Lung microvascular endothelial cell (primary cell): ENCODE results near the gene E4F1. TPM values are rescaled to one million over a fixed set of nuclear protein-coding genes. Genes with fewer than 3 reads are reported as not detected.
A peak's percentile ranks its signal among the peaks of the same experiment; 100 is the strongest.

Experiments
- DNase-seq, 2 donors: peaks; one replicate each; pipeline versions ENCODE4 v3.0.0 to v3.0.0-alpha.2; 2010; ENCODE audit warnings: low read depth in 2 of 2
- total RNA-seq: library from RNA; depleted of rRNA; stranded (reverse); fragments of >200 nt; gene quantifications from 2 replicates; pipeline ENCODE4 v1.2.1, GENCODE V29; 2014

Gene E4F1
- total RNA-seq, 1 donor from 2014 or later = 20.8 TPM

- no peak for DNase-seq
Measured at GRCh38 chr16:2206420-2206779, 17.0 kb upstream of the E4F1 start.

- DNase-seq = no peak
Measured at GRCh38 chr16:2206780-2207433, 16.5 kb upstream of the E4F1 start.

DNA sequence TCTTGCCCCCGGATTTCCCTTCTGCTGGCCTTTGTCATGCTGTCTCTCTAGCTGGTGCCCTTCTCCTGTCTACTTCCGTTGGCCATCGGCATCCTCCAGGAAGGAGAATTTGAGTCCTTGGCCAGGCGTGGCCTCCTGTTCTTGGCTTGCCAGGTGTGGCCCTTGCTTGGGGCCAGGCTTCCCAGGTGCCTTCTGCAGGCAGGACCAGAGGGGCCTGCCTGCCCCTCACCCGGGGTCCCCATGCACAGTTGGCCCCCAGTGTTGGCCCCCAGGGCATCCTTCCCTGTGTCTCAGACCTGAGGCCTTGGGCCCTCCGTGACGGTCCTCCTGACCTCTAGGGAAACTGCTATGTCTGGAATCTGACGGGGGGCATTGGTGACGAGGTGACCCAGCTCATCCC, 15.5 kb upstream of the E4F1 start:
- no peak for DNase-seq

- DNase-seq = no peak
Measured at GRCh38 chr16:2208308-2208707, 15.1 kb upstream of the E4F1 start.

- DNase-seq = no peak
Measured at GRCh38 chr16:2208772-2209171, 14.6 kb upstream of the E4F1 start.

- no peak for DNase-seq
Measured at GRCh38 chr16:2209258-2210008, 14.0 kb upstream of the E4F1 start.

DNA sequence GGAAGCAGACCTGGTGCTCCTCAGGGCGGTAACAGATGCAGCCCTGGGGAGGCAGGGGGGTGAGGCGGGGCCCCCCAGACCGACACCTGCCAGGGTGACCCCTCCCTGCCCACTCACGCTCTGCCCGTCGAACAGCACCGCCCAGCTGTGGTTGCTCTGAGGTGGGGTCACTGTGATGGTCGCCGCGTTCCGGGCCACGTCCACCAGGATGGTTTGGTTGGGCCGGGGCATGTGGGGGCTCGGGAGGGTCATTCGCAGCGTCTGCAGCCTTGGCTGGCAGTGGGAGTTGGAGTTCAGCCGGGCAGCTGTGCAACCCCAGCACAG, 13.4 kb upstream of the E4F1 start:
- DNase-seq = no peak

DNA sequence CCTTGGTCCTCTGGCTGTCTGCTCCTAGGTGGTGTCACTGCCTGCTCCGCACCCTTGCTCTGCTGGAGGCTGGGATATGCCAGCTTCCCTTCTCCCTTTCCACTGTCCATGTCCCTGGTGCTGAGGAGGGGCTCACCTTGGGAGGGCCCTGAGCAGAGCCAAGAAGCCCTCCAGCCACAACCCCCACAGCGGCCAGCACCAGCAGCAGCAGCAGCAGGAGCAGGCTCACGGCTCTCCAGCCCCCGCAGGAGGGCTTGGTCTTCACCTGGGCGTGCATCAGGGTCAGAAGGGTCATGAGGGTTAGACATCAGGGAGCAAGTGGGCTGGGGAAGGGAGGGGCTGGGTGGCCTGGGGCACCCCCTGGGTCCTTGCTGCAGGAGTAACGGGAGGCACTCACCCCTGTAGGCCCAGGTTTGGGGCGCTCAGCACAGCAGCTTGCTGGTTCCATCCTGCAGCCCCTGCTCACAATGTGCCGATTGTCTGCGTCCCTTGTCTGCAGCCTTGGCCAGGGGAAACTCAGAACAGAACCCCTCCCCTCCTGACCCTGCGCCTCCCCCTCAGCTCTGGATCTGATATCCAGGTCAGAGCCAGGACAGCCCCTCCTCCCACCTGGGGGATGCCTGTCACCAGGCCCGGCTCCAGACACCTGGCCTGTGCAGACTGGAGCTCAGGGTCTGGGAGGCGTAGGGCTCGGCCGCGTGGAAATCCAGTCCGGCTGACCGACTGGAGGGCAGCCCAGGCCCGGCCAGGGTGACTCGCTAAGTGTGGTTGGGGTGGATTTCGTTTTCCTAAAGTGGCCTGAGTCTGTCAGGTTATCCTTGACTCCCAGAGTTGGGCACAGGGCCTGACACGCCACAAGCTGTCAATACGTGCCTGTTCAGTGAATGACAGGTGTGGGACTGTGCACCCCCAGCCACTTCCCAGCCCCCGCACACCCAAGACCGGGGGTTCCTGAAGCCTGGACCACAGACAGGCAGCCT, 12.7 kb upstream of the E4F1 start, which contains the start of gene BRICD5:
Gene BRICD5, minus strand, starts transcription at position 478 of the 980 bp plus-strand sequence. Its CDS starts 30 bp downstream, at position 448.
- DNase-seq = no peak

DNA sequence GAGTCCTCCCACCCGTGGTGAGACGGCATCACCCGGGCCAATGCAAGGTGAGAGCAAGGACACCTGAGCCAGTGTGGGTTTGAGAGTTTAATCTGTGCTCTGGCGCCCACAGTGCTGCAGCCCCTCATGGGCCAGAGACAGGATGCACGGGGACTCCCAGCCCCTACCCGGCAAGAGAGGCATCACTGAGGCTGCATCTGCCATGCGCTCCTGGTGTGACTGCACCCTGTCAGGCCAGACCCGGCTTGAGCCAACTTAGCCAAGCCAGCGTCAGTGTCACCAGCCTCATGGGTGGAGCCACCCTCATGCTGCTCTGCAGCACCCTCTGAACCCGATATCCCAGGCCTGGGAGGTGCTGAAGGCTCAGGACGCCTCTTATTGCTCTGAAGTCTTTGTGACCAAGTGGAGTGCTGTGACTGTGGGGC, 11.5 kb upstream of the E4F1 start:
- no peak for DNase-seq

GRCh38 chr16:2212362-2213324, 10.7 kb upstream of the E4F1 start:
- no peak for DNase-seq

DNA sequence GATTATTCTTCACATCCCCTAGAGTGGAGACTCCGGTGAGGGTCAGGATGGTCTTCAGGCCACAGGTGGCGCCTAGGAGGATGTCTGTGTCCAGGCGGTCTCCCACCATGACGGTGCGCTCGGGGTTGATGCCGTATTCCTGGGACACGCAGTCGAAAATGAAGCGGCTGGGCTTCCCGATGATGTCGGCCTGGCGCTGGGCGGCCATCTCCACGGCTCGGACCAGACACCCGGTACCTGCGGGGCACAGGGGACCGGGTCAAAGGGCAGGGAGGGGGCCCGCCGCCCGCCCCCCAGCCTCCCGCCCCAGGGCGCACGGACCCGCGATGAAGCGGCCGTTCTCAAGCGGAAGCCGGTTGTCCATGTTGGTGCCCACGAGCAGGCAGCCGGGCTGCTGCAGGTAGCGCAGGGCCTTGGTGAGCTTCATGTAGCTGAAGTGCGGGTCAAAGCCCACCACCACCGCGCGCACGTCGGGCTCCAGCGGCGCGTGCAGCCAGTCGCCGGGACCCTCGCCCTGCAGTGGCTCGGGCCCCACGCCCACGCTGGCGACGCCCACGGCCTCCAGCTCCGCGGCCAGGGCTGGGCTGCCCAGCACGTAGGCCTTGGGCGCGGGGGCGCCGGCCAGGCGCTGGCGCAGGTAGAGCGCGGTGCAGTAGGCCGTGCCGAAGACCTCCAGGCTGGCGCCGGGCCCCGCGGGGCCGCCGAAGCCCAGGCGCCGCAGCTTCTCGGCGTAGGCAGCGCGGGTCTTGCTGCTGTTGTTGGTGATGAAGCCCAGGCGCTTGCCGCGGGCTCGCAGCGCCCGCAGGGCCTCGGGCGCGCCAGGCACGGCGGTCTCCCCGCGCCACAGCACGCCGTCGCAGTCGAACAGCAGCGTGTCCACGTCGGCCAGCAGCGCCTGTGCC, 9.3 kb upstream of the E4F1 start:
- peak; percentile 23 to 42 for DNase-seq

- no peak for DNase-seq
Measured at GRCh38 chr16:2214719-2214968, 8.7 kb upstream of the E4F1 start, which contains the start of gene PGP. Gene PGP, minus strand, starts transcription at chr16:2214840. Its CDS starts 63 bp downstream, at chr16:2214777.

DNA sequence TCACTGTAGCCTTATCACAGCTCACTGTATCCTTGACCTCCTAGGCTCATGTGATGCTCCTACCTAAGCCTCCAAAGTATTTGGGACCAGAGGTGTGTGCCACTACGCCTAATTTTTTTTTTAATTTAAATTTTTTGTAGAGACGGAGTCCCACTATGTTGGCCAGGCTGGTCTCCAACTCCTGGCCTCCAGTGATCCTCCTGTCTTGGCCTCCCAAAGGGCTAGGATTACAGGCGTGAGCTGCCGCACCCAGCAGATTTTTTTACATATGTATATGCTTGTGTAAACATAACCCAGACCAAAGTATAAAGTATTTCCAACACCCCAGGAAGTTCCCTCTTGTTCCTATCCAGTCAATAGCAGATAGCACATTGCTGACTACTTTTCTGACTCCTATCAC, 7.1 kb upstream of the E4F1 start:
- DNase-seq = no peak

DNA sequence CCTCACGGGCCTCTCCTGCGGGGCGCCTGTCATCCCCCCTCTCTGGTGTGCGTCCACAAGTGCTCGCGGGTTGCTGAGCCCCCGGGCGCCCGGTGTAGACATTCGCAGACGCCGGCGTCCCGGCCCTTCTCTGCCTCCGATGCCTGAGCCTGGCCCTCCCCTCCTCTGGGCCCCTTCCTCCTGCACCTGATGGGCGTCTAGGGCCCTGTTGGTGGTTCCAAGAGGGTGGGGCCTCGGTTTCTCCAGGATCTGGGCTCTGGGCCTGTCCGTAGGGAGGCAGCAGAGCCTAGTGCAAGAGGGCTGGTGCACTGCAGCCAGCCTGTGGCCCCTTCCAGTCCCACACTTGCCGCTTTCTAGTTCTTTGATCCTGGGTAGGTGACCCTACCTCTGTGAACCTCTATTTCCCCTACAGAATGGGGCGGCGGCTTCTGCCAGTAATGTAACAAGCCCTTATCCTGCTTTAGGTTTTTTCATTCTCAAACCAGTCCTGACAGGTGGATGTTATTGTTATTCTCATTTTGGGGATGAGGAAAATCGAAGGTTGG, 623 bp downstream of the E4F1 start:
- peak; percentile 71 to 77 for DNase-seq

GRCh38 chr16:2226245-2226793, 2.9 kb downstream of the E4F1 start:
- no peak for DNase-seq

DNA sequence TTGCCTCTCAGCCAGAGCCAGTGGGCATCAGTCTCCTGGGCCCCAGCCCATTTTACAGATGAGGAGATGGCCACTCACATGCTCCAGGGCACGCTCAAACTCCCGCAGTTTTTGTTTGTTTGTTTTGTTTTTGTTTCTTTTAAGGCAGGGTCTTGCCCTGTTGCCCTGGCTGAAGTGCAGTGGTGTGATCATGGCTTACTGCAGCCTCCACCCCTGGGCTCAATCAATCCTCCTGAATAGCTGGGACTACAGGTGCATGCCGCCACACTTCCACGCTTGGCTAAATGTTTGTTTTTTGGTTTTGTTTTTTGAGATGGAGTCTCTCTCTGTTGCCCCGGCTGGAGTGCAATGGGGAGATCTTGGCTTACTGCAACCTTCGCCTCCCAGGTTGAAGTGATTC, 3.5 kb downstream of the E4F1 start:
- no peak for DNase-seq

DNA sequence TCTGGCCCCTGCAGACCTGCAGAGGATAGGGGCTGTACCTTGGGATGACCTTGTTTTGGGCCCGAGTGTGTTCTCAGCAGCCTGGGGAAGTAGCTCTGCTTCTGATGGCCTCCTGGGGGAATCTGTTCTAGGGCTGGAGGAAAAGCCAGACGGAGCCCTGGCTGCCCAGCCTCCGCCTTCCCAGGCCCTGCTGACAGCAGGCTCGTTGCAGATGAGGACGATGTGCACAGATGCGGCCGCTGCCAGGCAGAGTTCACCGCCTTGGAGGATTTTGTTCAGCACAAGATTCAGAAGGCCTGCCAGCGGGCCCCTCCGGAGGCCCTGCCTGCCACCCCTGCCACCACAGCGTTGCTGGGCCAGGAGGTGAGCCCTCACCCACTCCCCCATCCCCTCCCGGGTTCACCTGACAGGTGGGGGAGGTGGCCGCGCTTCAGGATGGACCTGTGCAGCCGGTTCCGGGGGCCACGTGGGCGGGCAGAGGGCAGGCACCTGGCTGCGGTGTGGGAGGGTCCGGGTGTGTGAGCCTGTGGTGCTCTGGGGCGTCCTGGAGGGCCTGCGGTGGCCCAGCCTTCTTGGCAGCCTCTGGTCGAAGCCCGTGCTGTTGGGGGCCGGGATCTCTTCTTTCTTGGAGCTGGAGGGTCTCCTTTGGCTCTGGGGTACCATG, 4.9 kb downstream of the E4F1 start:
- DNase-seq = no peak

GRCh38 chr16:2229091-2229490, 5.7 kb downstream of the E4F1 start:
- no peak for DNase-seq
